ENCODE results near the gene ASTN1.

ASTN1 gene

GRCh38 chr1:177024623-177025022, 139.9 kb downstream of the ASTN1 start:
- DNase-seq, result no peak

GRCh38 chr1:177023726-177024125, 140.8 kb downstream of the ASTN1 start:
- DNase-seq, result no peak

GRCh38 chr1:177023249-177023648, 141.3 kb downstream of the ASTN1 start:
- DNase-seq, result no peak

- DNase-seq, result no peak
These were observed 142.8 kb downstream of the ASTN1 start for GRCh38 chr1:177021687-177022086.

- no peak for DNase-seq
These were observed 143.5 kb downstream of the ASTN1 start for GRCh38 chr1:177020851-177021589.

GRCh38 chr1:177017287-177017852, 147.1 kb downstream of the ASTN1 start:
- DNase-seq, result no peak

- DNase-seq, result no peak
These were observed 150.2 kb downstream of the ASTN1 start for GRCh38 chr1:177014325-177014724.

- DNase-seq, result no peak
These were observed 152.1 kb downstream of the ASTN1 start for GRCh38 chr1:177012342-177012925.

GRCh38 chr1:177011508-177011907, 153.0 kb downstream of the ASTN1 start:
- no peak for DNase-seq

- no peak for DNase-seq
These were observed 154.2 kb downstream of the ASTN1 start for GRCh38 chr1:177010211-177010825.

GRCh38 chr1:177008653-177009052, 155.9 kb downstream of the ASTN1 start:
- no peak for DNase-seq

GRCh38 chr1:177007437-177008161, 156.9 kb downstream of the ASTN1 start:
- DNase-seq, result no peak

- no peak for DNase-seq
These were observed 161.6 kb downstream of the ASTN1 start for GRCh38 chr1:177002891-177003290.

GRCh38 chr1:177001556-177001955, 163.0 kb downstream of the ASTN1 start:
- no peak for DNase-seq

- no peak for DNase-seq
These were observed 166.2 kb downstream of the ASTN1 start for GRCh38 chr1:176998183-176998795.

GRCh38 chr1:176996456-176997090, 167.9 kb downstream of the ASTN1 start:
- peak; percentile 26 for DNase-seq

- DNase-seq, result no peak
These were observed 169.4 kb downstream of the ASTN1 start for GRCh38 chr1:176994931-176995596.

- no peak for DNase-seq
These were observed 170.9 kb downstream of the ASTN1 start for GRCh38 chr1:176993587-176993986.

GRCh38 chr1:176989754-176990153, 174.8 kb downstream of the ASTN1 start:
- no peak for DNase-seq

GRCh38 chr1:176989023-176989422, 175.5 kb downstream of the ASTN1 start:
- no peak for DNase-seq

- DNase-seq, result no peak
These were observed 177.5 kb downstream of the ASTN1 start for GRCh38 chr1:176987016-176987415.

- no peak for DNase-seq
These were observed 180.8 kb downstream of the ASTN1 start for GRCh38 chr1:176983731-176984130.

Data from kidney glomerular epithelial cell (primary cell).